Measurements from ENCODE around the gene EMC8.
A peak's percentile ranks its signal among the peaks of the same experiment; 100 is the strongest.

Gene EMC8

DNA sequence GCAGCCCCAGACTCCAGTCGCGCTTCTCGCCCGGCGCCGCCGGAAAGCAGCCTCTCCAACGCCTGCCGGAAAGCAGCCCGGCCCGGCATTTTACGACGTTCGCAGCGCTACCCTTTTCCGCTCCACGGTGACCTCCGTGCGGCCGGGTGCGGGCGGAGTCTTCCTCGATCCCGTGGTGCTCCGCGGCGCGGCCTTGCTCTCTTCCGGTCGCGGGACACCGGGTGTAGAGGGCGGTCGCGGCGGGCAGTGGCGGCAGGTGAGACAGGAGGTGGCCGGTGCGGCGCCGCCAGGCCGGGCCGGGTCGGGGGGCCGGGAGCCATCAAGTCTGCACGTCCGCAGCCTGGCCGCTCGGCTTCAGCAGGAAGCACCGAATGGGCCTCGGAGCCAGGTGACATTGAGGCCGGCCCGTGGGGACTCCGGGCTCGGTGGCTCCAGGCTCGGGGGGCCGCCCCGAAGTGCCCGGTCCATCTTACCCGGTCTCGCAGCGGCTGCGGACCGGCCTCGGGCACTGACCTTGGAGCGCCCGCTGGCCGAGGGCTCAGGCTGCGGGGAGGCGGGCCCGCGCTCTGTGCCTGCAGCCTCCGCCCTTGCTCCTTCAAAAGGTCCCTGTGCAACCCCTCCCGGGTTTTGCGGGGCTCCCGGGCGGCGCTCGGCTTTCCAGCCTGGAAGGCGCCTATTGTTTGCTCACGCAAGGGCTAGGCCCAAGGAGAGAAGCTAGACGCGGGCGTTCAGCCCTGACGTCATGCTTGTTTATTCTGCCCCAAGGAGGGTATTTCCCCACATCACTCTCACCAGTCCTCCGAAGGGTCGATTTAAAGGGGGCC is at the start of gene EMC8, which contains the start of gene COX4I1 (continued):
- TF ChIP-seq ZNF391 (tag by site-specific recombination; IDR thresholded peaks at IDR 0.05; ENCODE audit: borderline replicate concordance, low read depth) = no peak
- no peak for TF ChIP-seq ZNF791 (tag by site-specific recombination; IDR thresholded peaks at IDR 0.05)
- no peak for TF ChIP-seq ZNF585B (tag by site-specific recombination; IDR thresholded peaks at IDR 0.05)
- peak; percentile 53; the same call in 1 of the 2 replicates for TF ChIP-seq ELK4 (IDR thresholded peaks at IDR 0.05; ENCODE audit: borderline replicate concordance, low read depth, low read length)
- TF ChIP-seq ZNF510 (tag by site-specific recombination; IDR thresholded peaks at IDR 0.05; ENCODE audit: insufficient replicate concordance) = no peak
- TF ChIP-seq, protein P1, sequence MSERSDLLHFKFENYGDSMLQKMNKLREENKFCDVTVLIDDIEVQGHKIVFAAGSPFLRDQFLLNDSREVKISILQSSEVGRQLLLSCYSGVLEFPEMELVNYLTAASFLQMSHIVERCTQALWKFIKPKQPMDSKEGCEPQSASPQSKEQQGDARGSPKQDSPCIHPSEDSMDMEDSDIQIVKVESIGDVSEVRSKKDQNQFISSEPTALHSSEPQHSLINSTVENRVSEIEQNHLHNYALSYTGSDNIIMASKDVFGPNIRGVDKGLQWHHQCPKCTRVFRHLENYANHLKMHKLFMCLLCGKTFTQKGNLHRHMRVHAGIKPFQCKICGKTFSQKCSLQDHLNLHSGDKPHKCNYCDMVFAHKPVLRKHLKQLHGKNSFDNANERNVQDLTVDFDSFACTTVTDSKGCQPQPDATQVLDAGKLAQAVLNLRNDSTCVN (tag by site-specific recombination; optimal IDR thresholded peaks at IDR 0.05) = peak; percentile 79
- no peak for TF ChIP-seq ZNF354C (tag by site-specific recombination; IDR thresholded peaks at IDR 0.05; ENCODE audit: borderline replicate concordance, low read depth)
- TF ChIP-seq, protein P2, sequence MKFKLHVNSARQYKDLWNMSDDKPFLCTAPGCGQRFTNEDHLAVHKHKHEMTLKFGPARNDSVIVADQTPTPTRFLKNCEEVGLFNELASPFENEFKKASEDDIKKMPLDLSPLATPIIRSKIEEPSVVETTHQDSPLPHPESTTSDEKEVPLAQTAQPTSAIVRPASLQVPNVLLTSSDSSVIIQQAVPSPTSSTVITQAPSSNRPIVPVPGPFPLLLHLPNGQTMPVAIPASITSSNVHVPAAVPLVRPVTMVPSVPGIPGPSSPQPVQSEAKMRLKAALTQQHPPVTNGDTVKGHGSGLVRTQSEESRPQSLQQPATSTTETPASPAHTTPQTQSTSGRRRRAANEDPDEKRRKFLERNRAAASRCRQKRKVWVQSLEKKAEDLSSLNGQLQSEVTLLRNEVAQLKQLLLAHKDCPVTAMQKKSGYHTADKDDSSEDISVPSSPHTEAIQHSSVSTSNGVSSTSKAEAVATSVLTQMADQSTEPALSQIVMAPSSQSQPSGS (tag by site-specific recombination; IDR thresholded peaks at IDR 0.05; ENCODE audit: low read depth) = peak; percentile 88
- TF ChIP-seq ZNF23 (tag by site-specific recombination; IDR thresholded peaks at IDR 0.05; ENCODE audit: borderline replicate concordance) = no peak
- TF ChIP-seq, protein P3, sequence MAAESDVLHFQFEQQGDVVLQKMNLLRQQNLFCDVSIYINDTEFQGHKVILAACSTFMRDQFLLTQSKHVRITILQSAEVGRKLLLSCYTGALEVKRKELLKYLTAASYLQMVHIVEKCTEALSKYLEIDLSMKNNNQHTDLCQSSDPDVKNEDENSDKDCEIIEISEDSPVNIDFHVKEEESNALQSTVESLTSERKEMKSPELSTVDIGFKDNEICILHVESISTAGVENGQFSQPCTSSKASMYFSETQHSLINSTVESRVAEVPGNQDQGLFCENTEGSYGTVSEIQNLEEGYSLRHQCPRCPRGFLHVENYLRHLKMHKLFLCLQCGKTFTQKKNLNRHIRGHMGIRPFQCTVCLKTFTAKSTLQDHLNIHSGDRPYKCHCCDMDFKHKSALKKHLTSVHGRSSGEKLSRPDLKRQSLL (tag by site-specific recombination; IDR thresholded peaks at IDR 0.05) = no peak
- TF ChIP-seq, protein P4, sequence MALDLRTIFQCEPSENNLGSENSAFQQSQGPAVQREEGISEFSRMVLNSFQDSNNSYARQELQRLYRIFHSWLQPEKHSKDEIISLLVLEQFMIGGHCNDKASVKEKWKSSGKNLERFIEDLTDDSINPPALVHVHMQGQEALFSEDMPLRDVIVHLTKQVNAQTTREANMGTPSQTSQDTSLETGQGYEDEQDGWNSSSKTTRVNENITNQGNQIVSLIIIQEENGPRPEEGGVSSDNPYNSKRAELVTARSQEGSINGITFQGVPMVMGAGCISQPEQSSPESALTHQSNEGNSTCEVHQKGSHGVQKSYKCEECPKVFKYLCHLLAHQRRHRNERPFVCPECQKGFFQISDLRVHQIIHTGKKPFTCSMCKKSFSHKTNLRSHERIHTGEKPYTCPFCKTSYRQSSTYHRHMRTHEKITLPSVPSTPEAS (tag by site-specific recombination; IDR thresholded peaks at IDR 0.05) = no peak
- TF ChIP-seq ZNF660 (tag by site-specific recombination; IDR thresholded peaks at IDR 0.05) = peak; percentile 45
- TF ChIP-seq YY2 (tag by site-specific recombination; IDR thresholded peaks at IDR 0.05) = peak; percentile 46
- peak; percentile 13; the same call in 1 of the 2 replicates for TF ChIP-seq FEZF1 (tag by site-specific recombination; IDR thresholded peaks at IDR 0.05)
- TF ChIP-seq ZNF221 (tag by site-specific recombination; IDR thresholded peaks at IDR 0.05; ENCODE audit: borderline replicate concordance) = no peak
- TF ChIP-seq ZNF488 (tag by site-specific recombination; IDR thresholded peaks at IDR 0.05) = no peak
- peak; percentile 88 for TF ChIP-seq ZBTB11 (tag by site-specific recombination; conservative IDR thresholded peaks at IDR 0.05; ENCODE audit: low read depth)
- no peak for TF ChIP-seq ZNF433 (tag by site-specific recombination; IDR thresholded peaks at IDR 0.05; ENCODE audit: low read depth)
- 0 out of 2 replicates have a peak, but pooled peaks have one; percentile 16 for TF ChIP-seq ZNF501 (tag by site-specific recombination; IDR thresholded peaks at IDR 0.05)
- TF ChIP-seq ZNF19 (tag by site-specific recombination; IDR thresholded peaks at IDR 0.05; ENCODE audit: low read depth) = no peak
- TF ChIP-seq ZFP3 (tag by site-specific recombination; IDR thresholded peaks at IDR 0.05; ENCODE audit: low read depth) = no peak
- TF ChIP-seq ZSCAN16 (tag by site-specific recombination; IDR thresholded peaks at IDR 0.05) = no peak
- TF ChIP-seq KLF16 (tag by site-specific recombination; IDR thresholded peaks at IDR 0.05) = peak; percentile 18; the same call in 1 of the 2 replicates
- no peak for TF ChIP-seq ZNF292 (tag by site-specific recombination; IDR thresholded peaks at IDR 0.05; ENCODE audit: borderline replicate concordance, low read depth)
- TF ChIP-seq ZBTB8A (tag by site-specific recombination; IDR thresholded peaks at IDR 0.05) = peak; percentile 55
- TF ChIP-seq CTCF (tag by site-specific recombination; IDR thresholded peaks at IDR 0.05) = peak; percentile 15; the same call in 1 of the 2 replicates

Measured in HEK293 (cell line).